ENCODE data around the gene MMS19. TPM values are rescaled to one million over a fixed set of nuclear protein-coding genes. Genes with fewer than 3 reads are reported as not detected.

MMS19 gene
- total RNA-seq, 1 donor from 2014 or later, result 127 TPM

DNA sequence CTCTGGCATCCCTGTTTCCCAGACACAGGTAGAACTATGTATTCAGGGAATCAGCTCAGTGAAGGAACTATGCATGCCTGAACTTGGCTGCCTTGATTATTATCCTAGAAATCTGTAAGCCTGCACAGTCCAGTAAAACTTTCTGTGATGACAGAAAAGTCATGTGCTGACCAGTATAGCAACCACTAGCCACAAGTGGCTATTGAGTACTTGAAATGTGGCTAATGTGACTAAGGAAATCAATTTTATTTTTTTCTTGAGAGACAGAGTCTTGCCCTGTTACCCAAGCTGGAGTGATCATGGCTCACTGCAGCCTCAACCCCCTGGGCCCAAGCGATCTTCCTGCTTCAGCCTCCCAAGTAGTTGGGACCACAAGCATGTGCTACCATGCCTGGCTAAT lies 55.9 kb downstream of the MMS19 start:
- peaks cover 17% of the 10 kb centered on the region for H3K4me1 Mint-ChIP-seq (ENCODE audit: unreplicated experiment)
- H3K9me3 Mint-ChIP-seq (ENCODE audit: unreplicated experiment), result no peaks in the 10 kb centered on the region
- peaks cover 10% of the 10 kb centered on the region for H3K36me3 Mint-ChIP-seq (ENCODE audit: low read depth, unreplicated experiment)
- TF ChIP-seq CTCF (IDR thresholded peaks at IDR 0.05; ENCODE audit: unreplicated experiment), result no peak
- no peak for DNase-seq (ENCODE audit: low spot score)
- H3K4me3 Mint-ChIP-seq (ENCODE audit: unreplicated experiment), result no peak overlapping the region
- no peak overlapping the region for H3K27ac Mint-ChIP-seq (ENCODE audit: unreplicated experiment)
- H3K27me3 Mint-ChIP-seq (ENCODE audit: unreplicated experiment), result peaks cover 2% of the 10 kb centered on the region

- Mint-ChIP-seq H3K4me1 (ENCODE audit: unreplicated experiment) (no peaks in the 10 kb centered on the region), H3K4me3 (ENCODE audit: unreplicated experiment) (no peak overlapping the region), H3K36me3 (ENCODE audit: low read depth, unreplicated experiment) (peaks cover 29% of the 10 kb centered on the region), H3K27ac (ENCODE audit: unreplicated experiment) (peak overlapping the region; percentile 0), H3K9me3 (ENCODE audit: unreplicated experiment) (no peaks in the 10 kb centered on the region), H3K27me3 (ENCODE audit: unreplicated experiment) (no peaks in the 10 kb centered on the region)
- no peak for TF ChIP-seq CTCF (IDR thresholded peaks at IDR 0.05; ENCODE audit: unreplicated experiment)
- DNase-seq (ENCODE audit: low spot score), result no peak
Measured at GRCh38 chr10:97435211-97435610, 63.0 kb downstream of the MMS19 start.

- Mint-ChIP-seq H3K27ac (ENCODE audit: unreplicated experiment) (no peak overlapping the region), H3K4me3 (ENCODE audit: unreplicated experiment) (no peak overlapping the region), H3K9me3 (ENCODE audit: unreplicated experiment) (no peaks in the 10 kb centered on the region), H3K4me1 (ENCODE audit: unreplicated experiment) (no peaks in the 10 kb centered on the region), H3K36me3 (ENCODE audit: low read depth, unreplicated experiment) (peaks cover 29% of the 10 kb centered on the region), H3K27me3 (ENCODE audit: unreplicated experiment) (no peaks in the 10 kb centered on the region)
- DNase-seq (ENCODE audit: low spot score), result no peak
- TF ChIP-seq CTCF (IDR thresholded peaks at IDR 0.05; ENCODE audit: unreplicated experiment), result no peak
Measured at GRCh38 chr10:97434557-97434956, 63.7 kb downstream of the MMS19 start.

- no peak overlapping the region for H3K4me3 Mint-ChIP-seq (ENCODE audit: unreplicated experiment)
Measured at GRCh38 chr10:97434055-97434454, 64.2 kb downstream of the MMS19 start.

GRCh38 chr10:97428572-97428981 lies 69.6 kb downstream of the MMS19 start:
- Mint-ChIP-seq H3K27me3 (ENCODE audit: unreplicated experiment) (peaks cover 3% of the 10 kb centered on the region), H3K36me3 (ENCODE audit: low read depth, unreplicated experiment) (peaks cover 22% of the 10 kb centered on the region), H3K4me1 (ENCODE audit: unreplicated experiment) (peaks cover 16% of the 10 kb centered on the region), H3K4me3 (ENCODE audit: unreplicated experiment) (peak overlapping the region; percentile 81), H3K27ac (ENCODE audit: unreplicated experiment) (peak overlapping the region; percentile 97), H3K9me3 (ENCODE audit: unreplicated experiment) (no peaks in the 10 kb centered on the region)
- DNase-seq (ENCODE audit: low spot score), result no peak
- no peak for TF ChIP-seq CTCF (IDR thresholded peaks at IDR 0.05; ENCODE audit: unreplicated experiment)

More at GRCh38 chr10:97434055-97434454, 64.2 kb downstream of the MMS19 start:
- peaks cover 28% of the 10 kb centered on the region for H3K36me3 Mint-ChIP-seq (ENCODE audit: low read depth, unreplicated experiment)
- H3K27ac Mint-ChIP-seq (ENCODE audit: unreplicated experiment), result no peak overlapping the region
- H3K9me3 Mint-ChIP-seq (ENCODE audit: unreplicated experiment), result no peaks in the 10 kb centered on the region
- peaks cover 4% of the 10 kb centered on the region for H3K4me1 Mint-ChIP-seq (ENCODE audit: unreplicated experiment)
- TF ChIP-seq CTCF (IDR thresholded peaks at IDR 0.05; ENCODE audit: unreplicated experiment), result no peak
- DNase-seq (ENCODE audit: low spot score), result no peak
- no peaks in the 10 kb centered on the region for H3K27me3 Mint-ChIP-seq (ENCODE audit: unreplicated experiment)

All from endothelial cell (in vitro differentiated cells).